ENCODE data around the gene TRIP4.

TRIP4 gene

DNA sequence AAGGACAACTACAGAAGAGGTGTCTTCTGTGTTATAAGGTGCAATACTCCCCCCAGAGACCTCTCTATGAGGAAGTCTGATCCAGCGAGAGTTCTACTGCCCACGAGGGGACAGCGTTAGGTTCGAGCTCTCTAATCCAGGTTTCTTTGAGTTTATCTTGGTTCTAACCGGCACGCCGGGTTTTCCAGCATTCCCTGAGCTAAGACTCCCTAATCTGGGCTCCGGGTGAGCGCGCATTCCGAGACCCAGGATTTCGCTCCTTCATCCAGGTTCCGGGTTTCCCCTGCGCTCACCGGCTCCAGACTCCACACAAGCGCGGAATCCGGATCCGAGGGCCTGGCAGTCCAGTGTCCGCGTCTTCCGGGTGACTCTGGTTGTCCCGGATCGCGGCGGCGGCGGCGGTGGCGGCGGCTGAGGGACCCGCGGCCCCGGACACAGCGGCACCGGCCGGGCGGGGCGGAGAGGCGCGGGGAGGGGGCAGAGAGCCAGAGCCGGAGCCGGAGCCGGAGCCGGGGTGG lies 72.6 kb downstream of the TRIP4 start, which contains the start of gene ZNF609:
Gene ZNF609, plus strand, starts transcription at position 373 of the 518 bp plus-strand sequence. CDS start 38,842 bp downstream, outside the sequence.
- intact Hi-C loops (cut with DNase I; ENCODE audit: low total_unique reads) = no loop called here
- H3K4me3 ChIP-seq = peak within 1 kb of the TSS; percentile 96 to 97
- peak; percentile 93 to 95 for DNase-seq

DNA sequence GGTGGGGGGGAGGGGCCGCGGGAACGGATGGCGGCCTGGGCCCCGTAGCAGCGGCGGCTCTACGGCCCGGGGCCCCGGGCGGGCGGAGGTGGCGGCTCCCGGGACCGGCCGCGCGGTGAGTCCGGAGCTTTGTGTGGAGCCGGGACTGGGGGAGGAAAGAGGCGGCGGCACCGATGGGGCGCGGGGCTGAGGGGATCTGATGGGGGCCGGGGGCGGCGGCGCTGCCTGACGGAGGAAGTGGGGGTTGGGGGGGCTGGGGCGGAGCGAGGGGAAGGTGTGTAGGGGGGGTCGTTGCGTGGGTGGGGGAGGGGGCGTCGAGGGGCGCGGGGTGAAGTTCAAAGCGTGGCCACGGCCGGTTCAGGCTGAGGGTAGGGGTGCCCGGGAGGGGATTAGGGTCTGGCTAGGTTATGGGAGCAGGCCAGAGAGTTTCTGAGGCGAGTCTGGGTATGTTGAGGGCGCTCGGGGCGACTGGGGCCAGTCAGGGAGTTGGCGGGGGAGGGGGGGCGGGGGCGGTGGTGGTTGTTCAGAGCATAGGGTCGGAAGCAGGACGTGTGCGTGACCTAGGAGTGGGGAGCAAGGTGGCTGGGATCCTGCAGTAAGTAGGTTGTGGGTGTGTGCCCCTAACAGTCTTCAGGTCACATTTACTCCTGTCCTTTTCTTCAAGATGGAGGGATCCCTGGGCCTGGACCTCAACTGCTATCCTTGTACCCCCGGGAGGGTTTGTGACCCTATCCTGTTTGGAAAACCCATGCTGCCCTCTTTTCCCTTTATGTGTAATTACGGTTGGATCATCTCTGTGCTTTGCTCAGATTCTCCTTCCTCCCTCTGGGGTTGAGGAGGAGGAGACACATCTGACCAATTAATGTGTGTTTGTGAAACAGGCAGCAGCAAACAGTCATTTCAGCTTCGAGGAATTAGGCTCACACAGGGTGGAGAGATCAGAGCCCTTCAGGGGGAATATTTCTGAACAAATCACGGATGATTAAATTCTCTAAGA lies 73.4 kb downstream of the TRIP4 start:
- DNase-seq = peak; percentile 38 to 67
- peaks cover 0 to 11% (median 2%) of the 10 kb centered on the region in 3 donors for H3K36me3 ChIP-seq
- H3K27me3 ChIP-seq = no peaks in the 10 kb centered on the region
- peak overlapping the region; percentile 86 to 93 for H3K27ac ChIP-seq
- TF ChIP-seq, protein P1, sequence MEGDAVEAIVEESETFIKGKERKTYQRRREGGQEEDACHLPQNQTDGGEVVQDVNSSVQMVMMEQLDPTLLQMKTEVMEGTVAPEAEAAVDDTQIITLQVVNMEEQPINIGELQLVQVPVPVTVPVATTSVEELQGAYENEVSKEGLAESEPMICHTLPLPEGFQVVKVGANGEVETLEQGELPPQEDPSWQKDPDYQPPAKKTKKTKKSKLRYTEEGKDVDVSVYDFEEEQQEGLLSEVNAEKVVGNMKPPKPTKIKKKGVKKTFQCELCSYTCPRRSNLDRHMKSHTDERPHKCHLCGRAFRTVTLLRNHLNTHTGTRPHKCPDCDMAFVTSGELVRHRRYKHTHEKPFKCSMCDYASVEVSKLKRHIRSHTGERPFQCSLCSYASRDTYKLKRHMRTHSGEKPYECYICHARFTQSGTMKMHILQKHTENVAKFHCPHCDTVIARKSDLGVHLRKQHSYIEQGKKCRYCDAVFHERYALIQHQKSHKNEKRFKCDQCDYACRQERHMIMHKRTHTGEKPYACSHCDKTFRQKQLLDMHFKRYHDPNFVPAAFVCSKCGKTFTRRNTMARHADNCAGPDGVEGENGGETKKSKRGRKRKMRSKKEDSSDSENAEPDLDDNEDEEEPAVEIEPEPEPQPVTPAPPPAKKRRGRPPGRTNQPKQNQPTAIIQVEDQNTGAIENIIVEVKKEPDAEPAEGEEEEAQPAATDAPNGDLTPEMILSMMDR (IDR thresholded peaks at IDR 0.05) = no peak
- peak overlapping the region; percentile 96 to 97 for H3K4me3 ChIP-seq
- intact Hi-C loops (cut with DNase I; ENCODE audit: low total_unique reads) = no loop called here
- peaks cover 0 to 45% (median 23%) of the 10 kb centered on the region in 4 donors for H3K4me1 ChIP-seq
- no peaks in the 10 kb centered on the region for H3K9me3 ChIP-seq

More for the DNA sequence above, 72.6 kb downstream of the TRIP4 start, which contains the start of gene ZNF609:
- Histone ChIP-seq H3K4me1 (peaks cover 0 to 43% (median 23%) of the 10 kb centered on the region in 4 donors), H3K9me3 (no peaks in the 10 kb centered on the region), H3K27ac (peak within 1 kb of the TSS; percentile 86 to 93), H3K36me3 (peaks cover 0 to 18% (median 8%) of the 10 kb centered on the region in 3 donors), H3K27me3 (no peaks in the 10 kb centered on the region)
- TF ChIP-seq, protein P1 (IDR thresholded peaks at IDR 0.05) = no peak

DNA sequence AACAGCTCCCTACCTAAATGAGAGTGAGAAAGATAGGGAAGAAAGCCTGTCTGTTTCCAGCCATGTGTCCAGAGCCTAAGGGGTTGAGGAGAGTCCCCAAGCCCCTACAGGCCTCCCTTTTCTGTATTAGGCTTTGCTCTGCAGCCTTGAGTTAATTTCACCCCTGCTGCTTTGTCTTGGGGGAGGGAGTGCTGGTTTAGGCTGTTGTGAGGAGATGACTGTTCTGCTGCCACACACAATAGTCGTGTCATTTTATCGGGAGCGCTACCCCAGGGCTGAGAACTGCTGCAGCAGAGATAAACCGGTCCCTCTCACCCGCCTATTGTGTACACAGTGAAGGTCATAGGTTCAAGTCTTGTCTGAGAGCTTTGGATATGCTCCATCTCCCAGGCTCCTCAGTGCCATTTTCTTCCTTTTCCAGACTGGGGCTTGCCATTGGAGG lies 74.1 kb downstream of the TRIP4 start:
- Histone ChIP-seq H3K4me1 (peaks cover 0 to 52% (median 26%) of the 10 kb centered on the region in 4 donors), H3K27ac (peak overlapping the region; percentile 86 to 93), H3K36me3 (peaks cover 0 to 3% (median 0%) of the 10 kb centered on the region in 3 donors), H3K9me3 (no peaks in the 10 kb centered on the region), H3K27me3 (no peaks in the 10 kb centered on the region), H3K4me3 (peak overlapping the region; percentile 96 to 97)
- DNase-seq = no peak
- TF ChIP-seq, protein P1 (IDR thresholded peaks at IDR 0.05) = no peak
- intact Hi-C loops (cut with DNase I; ENCODE audit: low total_unique reads) = no loop called here

DNA sequence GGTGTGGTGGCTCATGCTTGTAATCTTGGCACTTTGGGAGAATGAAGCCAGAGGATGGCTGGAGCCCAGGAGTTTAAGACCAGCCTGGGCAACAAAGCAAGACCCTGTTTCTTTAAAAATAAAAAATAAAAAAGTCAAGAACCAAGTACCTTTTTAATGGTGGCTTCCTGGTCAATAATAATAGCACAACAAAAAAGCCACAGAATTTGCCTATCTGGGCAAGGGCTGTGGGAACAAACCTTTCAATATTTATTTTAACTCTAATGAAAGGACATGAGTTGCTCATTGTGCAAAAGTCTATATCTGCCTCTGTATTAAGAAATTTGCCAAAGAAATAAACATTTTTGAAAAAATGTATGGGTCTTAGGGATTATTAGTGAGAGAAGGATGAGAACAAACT lies 74.9 kb downstream of the TRIP4 start:
- no peak for DNase-seq
- Histone ChIP-seq H3K36me3 (no peaks in the 10 kb centered on the region), H3K27ac (peak overlapping the region in 1 of 2 donors; percentile 86), H3K4me3 (no peak overlapping the region), H3K9me3 (no peaks in the 10 kb centered on the region), H3K27me3 (no peaks in the 10 kb centered on the region), H3K4me1 (peaks cover 0 to 60% (median 30%) of the 10 kb centered on the region in 4 donors)
- TF ChIP-seq, protein P1 (IDR thresholded peaks at IDR 0.05) = no peak
- intact Hi-C loops (cut with DNase I; ENCODE audit: low total_unique reads) = no loop called here

DNA sequence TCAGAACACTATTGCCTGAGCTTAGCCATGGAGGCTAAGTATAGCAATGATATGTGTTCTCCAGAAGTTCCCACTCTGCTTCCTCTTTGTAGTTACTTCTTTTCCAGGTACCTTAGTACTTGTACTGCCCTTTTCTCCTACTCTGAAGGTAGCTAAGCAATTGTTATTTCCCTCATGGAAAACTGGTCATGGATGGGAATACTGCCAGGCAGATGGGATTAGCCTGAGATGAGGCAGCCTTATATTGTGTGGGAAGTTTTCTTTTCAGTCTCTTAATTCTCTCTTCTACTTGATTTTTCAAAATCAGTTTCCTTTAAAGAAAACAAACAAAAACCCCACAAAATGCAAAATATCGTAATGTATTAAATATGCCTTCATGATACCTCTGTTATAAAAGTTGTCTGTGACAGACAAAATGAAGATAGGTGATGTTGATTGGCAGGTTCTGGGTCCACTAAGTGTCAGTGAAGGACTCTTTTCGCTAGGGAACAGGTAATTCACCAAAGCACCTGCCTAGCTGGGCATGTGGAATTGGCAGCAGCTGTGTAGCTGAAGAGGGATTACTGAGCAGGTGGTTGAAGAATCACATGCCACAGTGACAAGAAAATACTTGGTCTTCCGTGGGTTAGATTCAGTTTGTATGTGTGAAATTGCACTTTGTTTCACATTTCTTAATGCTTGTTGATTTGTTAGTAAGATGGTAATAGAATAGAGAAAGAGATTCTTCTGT lies 76.8 kb downstream of the TRIP4 start:
- intact Hi-C loops (cut with DNase I; ENCODE audit: low total_unique reads) = no loop called here
- DNase-seq = no peak
- H3K4me3 ChIP-seq = no peak overlapping the region
- H3K27ac ChIP-seq = no peak overlapping the region
- TF ChIP-seq, protein P1 (IDR thresholded peaks at IDR 0.05) = no peak
- H3K27me3 ChIP-seq = no peaks in the 10 kb centered on the region
- H3K4me1 ChIP-seq = peaks cover 0 to 62% (median 33%) of the 10 kb centered on the region in 4 donors
- H3K9me3 ChIP-seq = no peaks in the 10 kb centered on the region
- no peaks in the 10 kb centered on the region for H3K36me3 ChIP-seq
